GM12878 (cell line): Measurements from ENCODE around the gene DPF3. TPM values are rescaled to one million over a fixed set of nuclear protein-coding genes. Genes with fewer than 3 reads are reported as not detected.

Experiments
- ATAC-seq: fragments of 200-7000 bp; cut with Tn5 transposase; 3 replicates; pipeline ENCODE4 v1.9.1; 2020; ENCODE audit warnings: mild to moderate bottlenecking, moderate library complexity
- BruUV-seq: library from RNA; stranded (reverse); fragments of 400-500 nt; replicated peaks from 2 replicates; lab custom pipeline; 2021; lab: Mats Ljungman, UMichigan
- CTCF ChIA-PET: fragments of 300-600 bp; sonication (Branson Sonifier 250); formaldehyde crosslinking; extraction: SDS; loops from one replicate; lab custom pipeline; 2021; ENCODE audit warnings: inconsistent platforms; lab: Yijun Ruan, JAX
- POLR2A ChIA-PET: fragments of 350-600 bp; formaldehyde crosslinking; extraction: SDS; loops from one replicate; lab custom pipeline; 2021; ENCODE audit warnings: inconsistent platforms; lab: Charles Lee
- RAD21 ChIA-PET: fragments of 300-600 bp; sonication (Branson Sonifier 250); formaldehyde crosslinking; loops from one replicate; lab custom pipeline; 2023; ENCODE audit warnings: antibody characterized with exemption; ENCODE audit not compliant: unreplicated experiment; lab: Charles Lee
- SMC1A ChIA-PET: fragments of 300-600 bp; sonication (Branson Sonifier 250); formaldehyde crosslinking; loops from one replicate; lab custom pipeline; 2023; ENCODE audit not compliant: unreplicated experiment, uncharacterized antibody; lab: Charles Lee
- DNase-seq: peaks from one replicate; pipeline ENCODE4 v3.0.0-alpha.2; 2011; ENCODE audit warnings: low read depth, low spot score
- FAIRE-seq: peaks from 3 replicates; lab custom pipeline; 2011; peaks lifted over from hg19 to GRCh38; lab: Jason Lieb, UNC
- H2AFZ ChIP-seq: 2 replicates; pipeline ENCODE4 v1.6.0; 2011; ENCODE audit warnings: low read depth, low read length, control low read depth; ENCODE audit not compliant: control insufficient read depth
- H3K27ac ChIP-seq: 2 replicates; pipeline ENCODE4 v1.5.1; 2011; ENCODE audit warnings: control low read depth; ENCODE audit not compliant: control insufficient read depth, insufficient read depth
- H3K27me3 ChIP-seq, 2 experiments: replicated peaks in 1 of 2; 2 replicates each; pipeline versions ENCODE4 v1.6.0 to v1.6.1; 2011; ENCODE audit warnings: low read length in 1 of 2; ENCODE audit not compliant: control insufficient read depth in 2 of 2, insufficient read depth in 2 of 2
- H3K36me3 ChIP-seq, 2 experiments: 2 replicates each; pipeline ENCODE4 v1.5.1; 2011; ENCODE audit warnings: low read length in 1 of 2; ENCODE audit not compliant: control insufficient read depth in 2 of 2, insufficient read depth in 2 of 2
- H3K4me1 ChIP-seq: 2 replicates; pipeline ENCODE4 v1.6.1; 2011; ENCODE audit warnings: mild to moderate bottlenecking, low read length, moderate library complexity, mixed read lengths; ENCODE audit not compliant: control insufficient read depth, insufficient read depth
- H3K4me2 ChIP-seq: 2 replicates; pipeline ENCODE4 v1.6.0; 2011; ENCODE audit warnings: control low read depth; ENCODE audit not compliant: control insufficient read depth, insufficient read depth
- H3K4me3 ChIP-seq: fragments of 200-600 bp; sonication (generic); 2 replicates; pipeline ENCODE4 v1.5.1; 2016
- H3K79me2 ChIP-seq: 2 replicates; pipeline ENCODE4 v1.6.0; 2011; ENCODE audit warnings: low read length; ENCODE audit not compliant: control insufficient read depth, insufficient read depth
- H3K9ac ChIP-seq: 2 replicates; pipeline ENCODE4 v1.8.0; 2011; ENCODE audit warnings: low read length, control low read depth, mixed read lengths; ENCODE audit not compliant: control insufficient read depth, insufficient read depth
- H3K9me3 ChIP-seq: replicated peaks from 3 replicates; pipeline ENCODE4 v1.5.1; 2011; ENCODE audit warnings: mild to moderate bottlenecking, low read length; ENCODE audit not compliant: control insufficient read depth, insufficient read depth
- H4K20me1 ChIP-seq: 2 replicates; pipeline ENCODE4 v1.6.0; 2011; ENCODE audit not compliant: control insufficient read depth, insufficient read depth
- ATF7 ChIP-seq: fragments of 450-650 bp; IDR thresholded peaks from 2 replicates; pipeline ENCODE4 v1.6.1; 2016; ENCODE audit warnings: low read depth, mild to moderate bottlenecking
- BHLHE40 ChIP-seq, 2 experiments: fragments of 450-650 bp in 1 of 2; IDR thresholded peaks; 2 replicates each; pipeline ENCODE4 v1.6.1; 2011 to 2017; ENCODE audit warnings: low read depth in 2 of 2, borderline replicate concordance in 1 of 2, improper control_type of control experiment in 1 of 2, low read length in 1 of 2, mild to moderate bottlenecking in 1 of 2
- BRCA1 ChIP-seq: IDR thresholded peaks from 2 replicates; pipeline ENCODE4 v1.6.1; 2011; ENCODE audit warnings: low read depth, low read length, improper control_type of control experiment
- IKZF1 ChIP-seq: fragments of 450-650 bp; conservative IDR thresholded peaks from 2 replicates; pipeline ENCODE4 v1.6.1; 2017; ENCODE audit warnings: antibody characterized with exemption, mild to moderate bottlenecking
- IRF4 ChIP-seq: IDR thresholded peaks from 2 replicates; pipeline ENCODE4 v1.6.1; 2011; ENCODE audit warnings: low read depth, low read length
- RBBP5 ChIP-seq: fragments of 200-600 bp; sonication (generic); conservative IDR thresholded peaks from 2 replicates; pipeline ENCODE4 v1.6.1; 2016
- RELA ChIP-seq: fragments of 450-650 bp; IDR thresholded peaks from 2 replicates; pipeline ENCODE4 v1.8.0; 2014; ENCODE audit warnings: borderline replicate concordance; ENCODE audit not compliant: partially characterized antibody
- STAT3 ChIP-seq: IDR thresholded peaks from 2 replicates; pipeline ENCODE4 v1.6.1; 2011; ENCODE audit warnings: low read depth, low read length, improper control_type of control experiment
- WGBS: methylation state at CpG from one replicate; pipeline ENCODE4 v1.1.6; 2016; ENCODE audit warnings: low lambda C conversion rate; ENCODE audit not compliant: insufficient replicate concordance, insufficient coverage; ENCODE audit errors: missing lambda C conversion rate; 5-methylcytosine and 5-hydroxymethylcytosine counted together
- in situ Hi-C: fragments of 300-500 bp; cut with MboI; formaldehyde crosslinking; loops from 9 replicates; pipeline ENCODE4 v1.14.3; 2018; ENCODE audit warnings: mixed read lengths
- intact Hi-C: fragments of 100-400 bp; cut with micrococcal nuclease; formaldehyde crosslinking; loops from one replicate; pipeline ENCODE4 v1.14.2; 2022; ENCODE audit not compliant: unreplicated experiment
- polyA plus RNA-seq, 11 experiments: library from polyadenylated mRNA; depleted of rRNA in 4 of 11; unstranded in 6 of 11; stranded (reverse) in 5 of 11; fragments of >200 nt; fragmentation: Nextera tagmentation in 4 of 11; fragmentation: Illumina TruSeq in 1 of 11; extraction: Ambion mirVana in 4 of 11; extraction: Trizol in 1 of 11; gene quantifications; 1 replicate in 1 of 11; 2 replicates in 10 of 11; pipeline versions ENCODE4 v1.2.1 to v1.2.3, GENCODE V29; 2011 to 2016; ENCODE audit warnings: inconsistent platforms in 2 of 11, missing spikeins in 2 of 11, low read depth in 1 of 11
- total RNA-seq, 4 experiments: library from RNA; depleted of rRNA in 3 of 4; stranded (reverse); fragments of >200 nt in 3 of 4; fragmentation: Illumina TruSeq in 1 of 4; extraction: Trizol in 1 of 4; gene quantifications; 2 replicates each; pipeline versions ENCODE4 v1.2.1 to v1.2.3, GENCODE V29; 2013 to 2021
- TF ChIP-seq, protein P1 (sequence below): IDR thresholded peaks from 2 replicates; pipeline ENCODE4 v1.6.1; 2012; ENCODE audit warnings: low read depth, low read length, improper control_type of control experiment
- TF ChIP-seq, protein P2 (sequence below): IDR thresholded peaks from 2 replicates; pipeline ENCODE4 v1.6.1; 2012; ENCODE audit warnings: mild to moderate bottlenecking, low read depth, low read length
- TF ChIP-seq, protein P3 (sequence below): fragments of 450-650 bp; IDR thresholded peaks from 2 replicates; pipeline ENCODE4 v1.6.1; 2018; ENCODE audit warnings: borderline replicate concordance, mild to moderate bottlenecking; ENCODE audit not compliant: partially characterized antibody

Gene DPF3
- total and polyA plus RNA-seq, 10 of the 15 experiments (the other 5 are each of a cell fraction or from before 2014, with no cell fraction given) = 0.69 to 8.0 (median 2.2) TPM

DNA sequence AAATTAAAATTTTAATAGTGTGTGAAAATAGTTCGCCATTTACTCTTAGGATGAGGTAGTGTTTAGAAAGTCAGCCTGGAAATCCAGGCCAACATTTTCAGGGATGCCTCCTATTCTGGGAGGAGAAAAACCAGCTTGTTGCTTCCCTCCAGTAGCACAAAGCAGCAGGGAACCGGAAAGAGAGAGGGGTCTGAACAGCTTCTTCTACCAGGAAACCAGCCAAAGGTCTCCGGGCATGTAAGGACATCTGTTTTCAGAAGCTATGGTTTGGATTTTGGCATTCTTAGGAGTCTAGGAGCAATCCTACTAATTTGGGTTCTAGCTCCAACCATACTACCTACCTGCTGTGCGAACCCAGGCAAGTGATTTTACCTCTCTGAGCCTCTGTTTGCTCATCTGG, 85.3 kb downstream of the DPF3 start:
- SMC1A ChIA-PET = interaction anchor here (1.1 to 1.4 kb wide), 2 partner anchors 92 to 173 kb away, joined by 3 read pairs; no protein-coding TSS in a partner anchor
- no peak for DNase-seq
- no peak for FAIRE-seq
- Histone ChIP-seq H3K27me3 (no peaks in the 10 kb centered on the region), H3K79me2 (no peaks in the 10 kb centered on the region), H3K9ac (no peak overlapping the region), H4K20me1 (no peaks in the 10 kb centered on the region), H3K9me3 (no peaks in the 10 kb centered on the region), H3K4me1 (no peaks in the 10 kb centered on the region; the same call in 1 of the 2 replicates), H3K36me3 (no peaks in the 10 kb centered on the region), H3K4me3 (no peak overlapping the region), H3K27ac (no peak overlapping the region), H2AFZ (no peak overlapping the region), H3K4me2 (no peak overlapping the region)
- intact Hi-C loops = no loop called here
- ATAC-seq = no peak
- WGBS = 64% methylated on average over 4 of the region's 4 CpGs
- RAD21 ChIA-PET = no interaction called here
- in situ Hi-C loops = no loop called here
- POLR2A ChIA-PET = no interaction called here
- CTCF ChIA-PET = interaction anchor here (0.9 to 1.7 kb wide), 3 partner anchors 9 to 953 kb away, joined by 3 to 5 read pairs (median 4); no protein-coding TSS in a partner anchor
- no TSS peak for BruUV-seq
- no peak for TF ChIP-seq ATF7
- no peak for TF ChIP-seq STAT3
- TF ChIP-seq IKZF1 = no peak

DNA sequence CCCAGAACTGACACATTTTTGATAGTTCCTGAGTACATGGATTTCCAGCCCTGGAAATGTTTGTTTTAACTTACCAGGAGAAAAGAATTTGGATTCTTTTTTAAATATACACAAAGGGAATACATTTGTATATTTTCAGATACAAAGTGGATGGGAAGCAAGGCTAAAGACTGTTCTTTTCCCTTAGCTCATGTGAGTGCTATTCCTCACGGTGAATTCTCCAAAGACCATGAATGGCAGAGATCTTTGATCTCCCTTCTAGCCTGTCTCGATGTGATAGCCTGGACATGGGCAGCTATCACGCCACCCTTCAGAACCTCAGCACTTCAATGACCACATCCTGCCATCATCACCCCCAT, 91.3 kb downstream of the DPF3 start:
- Histone ChIP-seq H3K4me1 (no peaks in the 10 kb centered on the region), H3K79me2 (no peaks in the 10 kb centered on the region), H2AFZ (no peak overlapping the region), H3K9me3 (no peaks in the 10 kb centered on the region; the same call in 2 of the 3 replicates), H3K27ac (no peak overlapping the region), H3K36me3 (no peaks in the 10 kb centered on the region), H3K4me2 (no peak overlapping the region), H4K20me1 (no peaks in the 10 kb centered on the region), H3K9ac (no peak overlapping the region), H3K4me3 (no peak overlapping the region), H3K27me3 (no peaks in the 10 kb centered on the region)
- 76% methylated on average over 3 of the region's 3 CpGs for WGBS
- SMC1A ChIA-PET = no interaction called here
- ATAC-seq (no peak), DNase-seq (no peak), FAIRE-seq (no peak)
- POLR2A ChIA-PET = no interaction called here
- CTCF ChIA-PET = no interaction called here
- RAD21 ChIA-PET = no interaction called here
- intact Hi-C loops (no loop called here), in situ Hi-C loops (no loop called here)
- no TSS peak for BruUV-seq
- TF ChIP-seq RELA = no peak
- no peak for TF ChIP-seq IRF4
- TF ChIP-seq RBBP5 = no peak
- TF ChIP-seq, protein P1, sequence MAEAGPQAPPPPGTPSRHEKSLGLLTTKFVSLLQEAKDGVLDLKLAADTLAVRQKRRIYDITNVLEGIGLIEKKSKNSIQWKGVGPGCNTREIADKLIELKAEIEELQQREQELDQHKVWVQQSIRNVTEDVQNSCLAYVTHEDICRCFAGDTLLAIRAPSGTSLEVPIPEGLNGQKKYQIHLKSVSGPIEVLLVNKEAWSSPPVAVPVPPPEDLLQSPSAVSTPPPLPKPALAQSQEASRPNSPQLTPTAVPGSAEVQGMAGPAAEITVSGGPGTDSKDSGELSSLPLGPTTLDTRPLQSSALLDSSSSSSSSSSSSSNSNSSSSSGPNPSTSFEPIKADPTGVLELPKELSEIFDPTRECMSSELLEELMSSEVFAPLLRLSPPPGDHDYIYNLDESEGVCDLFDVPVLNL = no peak
- TF ChIP-seq, protein P2, sequence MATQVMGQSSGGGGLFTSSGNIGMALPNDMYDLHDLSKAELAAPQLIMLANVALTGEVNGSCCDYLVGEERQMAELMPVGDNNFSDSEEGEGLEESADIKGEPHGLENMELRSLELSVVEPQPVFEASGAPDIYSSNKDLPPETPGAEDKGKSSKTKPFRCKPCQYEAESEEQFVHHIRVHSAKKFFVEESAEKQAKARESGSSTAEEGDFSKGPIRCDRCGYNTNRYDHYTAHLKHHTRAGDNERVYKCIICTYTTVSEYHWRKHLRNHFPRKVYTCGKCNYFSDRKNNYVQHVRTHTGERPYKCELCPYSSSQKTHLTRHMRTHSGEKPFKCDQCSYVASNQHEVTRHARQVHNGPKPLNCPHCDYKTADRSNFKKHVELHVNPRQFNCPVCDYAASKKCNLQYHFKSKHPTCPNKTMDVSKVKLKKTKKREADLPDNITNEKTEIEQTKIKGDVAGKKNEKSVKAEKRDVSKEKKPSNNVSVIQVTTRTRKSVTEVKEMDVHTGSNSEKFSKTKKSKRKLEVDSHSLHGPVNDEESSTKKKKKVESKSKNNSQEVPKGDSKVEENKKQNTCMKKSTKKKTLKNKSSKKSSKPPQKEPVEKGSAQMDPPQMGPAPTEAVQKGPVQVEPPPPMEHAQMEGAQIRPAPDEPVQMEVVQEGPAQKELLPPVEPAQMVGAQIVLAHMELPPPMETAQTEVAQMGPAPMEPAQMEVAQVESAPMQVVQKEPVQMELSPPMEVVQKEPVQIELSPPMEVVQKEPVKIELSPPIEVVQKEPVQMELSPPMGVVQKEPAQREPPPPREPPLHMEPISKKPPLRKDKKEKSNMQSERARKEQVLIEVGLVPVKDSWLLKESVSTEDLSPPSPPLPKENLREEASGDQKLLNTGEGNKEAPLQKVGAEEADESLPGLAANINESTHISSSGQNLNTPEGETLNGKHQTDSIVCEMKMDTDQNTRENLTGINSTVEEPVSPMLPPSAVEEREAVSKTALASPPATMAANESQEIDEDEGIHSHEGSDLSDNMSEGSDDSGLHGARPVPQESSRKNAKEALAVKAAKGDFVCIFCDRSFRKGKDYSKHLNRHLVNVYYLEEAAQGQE = no peak
- no peak for TF ChIP-seq BRCA1
- no peak for TF ChIP-seq BHLHE40 (IDR thresholded peaks at IDR 0.05; ENCODE audit: borderline replicate concordance in 1 of 2, low read depth in 2 of 2, low read length in 1 of 2)
- TF ChIP-seq, protein P3, sequence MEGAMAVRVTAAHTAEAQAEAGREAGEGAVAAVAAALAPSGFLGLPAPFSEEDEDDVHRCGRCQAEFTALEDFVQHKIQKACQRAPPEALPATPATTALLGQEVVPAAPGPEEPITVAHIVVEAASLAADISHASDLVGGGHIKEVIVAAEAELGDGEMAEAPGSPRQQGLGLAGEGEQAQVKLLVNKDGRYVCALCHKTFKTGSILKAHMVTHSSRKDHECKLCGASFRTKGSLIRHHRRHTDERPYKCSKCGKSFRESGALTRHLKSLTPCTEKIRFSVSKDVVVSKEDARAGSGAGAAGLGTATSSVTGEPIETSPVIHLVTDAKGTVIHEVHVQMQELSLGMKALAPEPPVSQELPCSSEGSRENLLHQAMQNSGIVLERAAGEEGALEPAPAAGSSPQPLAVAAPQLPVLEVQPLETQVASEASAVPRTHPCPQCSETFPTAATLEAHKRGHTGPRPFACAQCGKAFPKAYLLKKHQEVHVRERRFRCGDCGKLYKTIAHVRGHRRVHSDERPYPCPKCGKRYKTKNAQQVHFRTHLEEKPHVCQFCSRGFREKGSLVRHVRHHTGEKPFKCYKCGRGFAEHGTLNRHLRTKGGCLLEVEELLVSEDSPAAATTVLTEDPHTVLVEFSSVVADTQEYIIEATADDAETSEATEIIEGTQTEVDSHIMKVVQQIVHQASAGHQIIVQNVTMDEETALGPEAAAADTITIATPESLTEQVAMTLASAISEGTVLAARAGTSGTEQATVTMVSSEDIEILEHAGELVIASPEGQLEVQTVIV = no peak
